Upper lobe of left lung (tissue), 4 donors: ENCODE data around the gene ANKDD1B.

Source experiments
- CTCF ChIP-seq, 6 experiments: fragments of 450-650 bp in 4 of 6; fragments of 200-600 bp in 2 of 6; sonication (generic) in 2 of 6; IDR thresholded peaks; one replicate each; pipeline ENCODE4 v1.5.1; 2016 to 2019; ENCODE audit warnings: antibody characterized with exemption in 6 of 6
- EP300 ChIP-seq, 4 donors: sonication (generic); formaldehyde crosslinking; IDR thresholded peaks; one replicate each; pipeline ENCODE4 v1.5.1; 2017; ENCODE audit warnings: antibody characterized with exemption in 4 of 4, control low read depth in 2 of 4
- POLR2A ChIP-seq, 4 donors: fragments of 450-650 bp; IDR thresholded peaks; one replicate each; pipeline ENCODE4 v1.5.1; 2016 to 2017; ENCODE audit warnings: antibody characterized with exemption in 4 of 4, mild to moderate bottlenecking in 2 of 4
- POLR2AphosphoS5 ChIP-seq, 2 donors: sonication (generic); formaldehyde crosslinking; IDR thresholded peaks; one replicate each; pipeline ENCODE4 v1.5.1; 2017; ENCODE audit warnings: antibody characterized with exemption in 2 of 2

DNA sequence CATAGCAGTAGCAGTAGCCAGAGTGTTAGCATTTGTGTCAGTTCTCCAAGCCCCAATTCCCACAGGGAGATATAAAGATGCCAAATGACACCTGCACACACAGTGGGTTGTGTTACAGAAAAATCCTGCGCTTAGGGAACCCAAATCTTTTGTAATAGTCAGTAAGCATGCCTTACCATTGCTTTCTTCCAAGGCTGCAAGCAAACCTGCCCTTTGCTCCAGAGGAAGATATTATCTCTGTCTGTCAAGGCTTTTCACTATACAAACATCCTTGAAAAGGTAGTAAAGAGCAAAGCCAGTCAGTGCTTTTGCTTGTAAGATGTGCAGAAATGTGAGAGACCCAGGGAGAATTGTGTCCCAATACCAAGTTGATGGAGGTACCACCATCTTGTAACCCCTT lies 2.9 kb downstream of the ANKDD1B start:
- TF ChIP-seq CTCF (IDR thresholded peaks at IDR 0.05) (no peak), POLR2AphosphoS5 (IDR thresholded peaks at IDR 0.05) (no peak), EP300 (IDR thresholded peaks at IDR 0.05) (no peak), POLR2A (IDR thresholded peaks at IDR 0.05) (no peak)
